PC-3 (cell line): ENCODE results near the gene PRSS33. TPM values are rescaled to one million over a fixed set of nuclear protein-coding genes. Genes with fewer than 3 reads are reported as not detected.

ENCODE experiments used
- ATAC-seq: fragments of 200-7000 bp; cut with Tn5 transposase; 2 replicates; pipeline ENCODE4 v1.9.1; 2020; ENCODE audit warnings: mild to moderate bottlenecking, moderate library complexity
- BruUV-seq: library from RNA; stranded (reverse); fragments of 400-500 nt; replicated peaks from 2 replicates; lab custom pipeline; 2021; lab: Mats Ljungman, UMichigan
- CTCF ChIA-PET: fragments of 300-600 bp; sonication (Branson Sonifier 250); formaldehyde crosslinking; loops from one replicate; lab custom pipeline; 2022; ENCODE audit warnings: antibody characterized with exemption; lab: Charles Lee
- POLR2A ChIA-PET: fragments of 300-600 bp; sonication (Branson Sonifier 250); formaldehyde crosslinking; loops from one replicate; lab custom pipeline; 2022; ENCODE audit warnings: antibody characterized with exemption; ENCODE audit not compliant: unreplicated experiment; lab: Charles Lee
- DNase-seq: peaks from one replicate; pipeline ENCODE4 v3.0.0-alpha.2; 2015
- H2AFZ ChIP-seq: fragments of 300-600 bp; sonication (generic); 2 replicates; pipeline ENCODE4 v1.6.0; 2016; ENCODE audit warnings: antibody characterized with exemption, low read length
- H3F3A ChIP-seq: fragments of 300-600 bp; sonication (generic); one replicate; pipeline ENCODE4 v1.6.0; 2017; ENCODE audit warnings: antibody characterized with exemption, low read length, control low read depth, mild to moderate bottlenecking; ENCODE audit not compliant: unreplicated experiment
- H3K27ac ChIP-seq: fragments of 300-600 bp; sonication (generic); 2 replicates; pipeline ENCODE4 v1.5.1; 2016; ENCODE audit warnings: mild to moderate bottlenecking, low read length
- H3K27me3 ChIP-seq: fragments of 300-600 bp; sonication (generic); 2 replicates; pipeline ENCODE4 v1.6.1; 2016; ENCODE audit warnings: low read length, mixed read lengths
- H3K36me3 ChIP-seq: fragments of 300-600 bp; sonication (generic); 2 replicates; pipeline ENCODE4 v1.6.1; 2016; ENCODE audit warnings: low read depth, mixed run types, low read length, mixed read lengths
- H3K4me1 ChIP-seq: fragments of 300-600 bp; sonication (generic); 2 replicates; pipeline ENCODE4 v1.5.1; 2016; ENCODE audit warnings: low read length; ENCODE audit not compliant: insufficient read depth
- H3K4me2 ChIP-seq: fragments of 300-600 bp; sonication (generic); 2 replicates; pipeline ENCODE4 v1.6.0; 2016; ENCODE audit warnings: low read length
- H3K4me3 ChIP-seq: fragments of 300-600 bp; sonication (generic); 2 replicates; pipeline ENCODE4 v1.5.1; 2016; ENCODE audit warnings: mild to moderate bottlenecking, low read length, mixed read lengths
- H3K79me2 ChIP-seq: fragments of 300-600 bp; sonication (generic); 2 replicates; pipeline ENCODE4 v1.6.1; 2017; ENCODE audit warnings: low read length, mixed read lengths
- H3K9ac ChIP-seq: fragments of 300-600 bp; sonication (generic); 2 replicates; pipeline ENCODE4 v1.6.0; 2016; ENCODE audit warnings: mild to moderate bottlenecking, low read length
- H3K9me2 ChIP-seq: fragments of 300-600 bp; sonication (generic); replicated peaks from 2 replicates; pipeline ENCODE4 v1.6.1; 2016; ENCODE audit warnings: mixed run types, low read length, mixed read lengths
- H3K9me3 ChIP-seq: fragments of 300-600 bp; sonication (generic); 2 replicates; pipeline ENCODE4 v1.6.1; 2016; ENCODE audit warnings: low read length, mixed read lengths
- H4K20me1 ChIP-seq: fragments of 300-600 bp; sonication (generic); 2 replicates; pipeline ENCODE4 v1.6.1; 2016; ENCODE audit warnings: low read length, mixed read lengths
- CTCF ChIP-seq: fragments of 300-600 bp; sonication (generic); conservative IDR thresholded peaks from 2 replicates; pipeline ENCODE4 v1.5.1; 2017; ENCODE audit warnings: antibody characterized with exemption, low read depth, mild to moderate bottlenecking, low read length
- EZH2 ChIP-seq: fragments of 300-600 bp; sonication (generic); IDR thresholded peaks from one replicate; pipeline ENCODE4 v1.6.1; 2017; ENCODE audit warnings: antibody characterized with exemption, mild to moderate bottlenecking, low read length; ENCODE audit not compliant: unreplicated experiment
- EZH2phosphoT487 ChIP-seq: fragments of 300-600 bp; sonication (generic); IDR thresholded peaks from 2 replicates; pipeline ENCODE4 v1.6.1; 2018; ENCODE audit warnings: mild to moderate bottlenecking, antibody characterized with exemption, low read length, borderline replicate concordance
- intact Hi-C: fragments of 100-400 bp; cut with micrococcal nuclease; formaldehyde crosslinking; loops from 2 replicates; pipeline ENCODE4 v1.9.0; 2023
- total RNA-seq: library from RNA; depleted of rRNA; stranded (reverse); fragments of >200 nt; gene quantifications from 2 replicates; pipeline ENCODE4 v1.2.3, GENCODE V29; 2014

PRSS33 gene
- total RNA-seq, 1 experiment from 2014 or later = 0.11 TPM

GRCh38 chr16:2815299-2815771 lies 28.0 kb upstream of the PRSS33 start:
- Histone ChIP-seq H4K20me1 (no peaks in the 10 kb centered on the region), H3K79me2 (no peaks in the 10 kb centered on the region), H3K9me3 (no peaks in the 10 kb centered on the region), H3K4me2 (no peak overlapping the region), H2AFZ (no peak overlapping the region), H3K27ac (no peak overlapping the region), H3K4me1 (no peaks in the 10 kb centered on the region), H3K9ac (no peak overlapping the region), H3K36me3 (no peaks in the 10 kb centered on the region), H3K27me3 (no peaks in the 10 kb centered on the region), H3K4me3 (no peak overlapping the region), H3F3A (no peaks in the 10 kb centered on the region), H3K9me2 (no peaks in the 10 kb centered on the region)
- intact Hi-C loops = no loop called here
- no TSS peak for BruUV-seq
- TF ChIP-seq EZH2phosphoT487 = no peak
- no peak for TF ChIP-seq EZH2
- TF ChIP-seq CTCF = no peak
- no peak for ATAC-seq
- DNase-seq = no peak
- ChIA-PET CTCF (no interaction called here), POLR2A (no interaction called here)

- POLR2A ChIA-PET = no interaction called here
- DNase-seq (no peak), ATAC-seq (no peak)
- H3K9me2 ChIP-seq = no peaks in the 10 kb centered on the region
- TF ChIP-seq CTCF = no peak
- TF ChIP-seq EZH2phosphoT487 = no peak
- TF ChIP-seq EZH2 = no peak
- no peak overlapping the region for H3K9ac ChIP-seq
- no peak overlapping the region for H3K4me3 ChIP-seq
- CTCF ChIA-PET = no interaction called here
- no peak overlapping the region for H3K27ac ChIP-seq
- H3K79me2 ChIP-seq = no peaks in the 10 kb centered on the region
- H4K20me1 ChIP-seq = no peaks in the 10 kb centered on the region
- no peak overlapping the region for H3K4me2 ChIP-seq
- intact Hi-C loops = no loop called here
- H3K27me3 ChIP-seq = no peaks in the 10 kb centered on the region
- no peaks in the 10 kb centered on the region for H3K4me1 ChIP-seq
- H3F3A ChIP-seq = no peaks in the 10 kb centered on the region
- H3K9me3 ChIP-seq = no peaks in the 10 kb centered on the region
- H3K36me3 ChIP-seq = no peaks in the 10 kb centered on the region
- BruUV-seq = no TSS peak
- no peak overlapping the region for H2AFZ ChIP-seq
These were observed 27.4 kb upstream of the PRSS33 start for GRCh38 chr16:2814551-2815298.

- Histone ChIP-seq H3K9ac (no peak overlapping the region), H3K4me3 (no peak overlapping the region), H4K20me1 (no peaks in the 10 kb centered on the region), H3K4me2 (no peak overlapping the region), H3F3A (no peaks in the 10 kb centered on the region), H3K27me3 (no peaks in the 10 kb centered on the region), H3K36me3 (no peaks in the 10 kb centered on the region), H3K9me2 (no peaks in the 10 kb centered on the region), H3K9me3 (no peaks in the 10 kb centered on the region), H3K27ac (no peak overlapping the region), H3K79me2 (no peaks in the 10 kb centered on the region), H2AFZ (no peak overlapping the region), H3K4me1 (no peaks in the 10 kb centered on the region)
- ChIA-PET CTCF (no interaction called here), POLR2A (no interaction called here)
- DNase-seq = no peak
- intact Hi-C loops = no loop called here
- no TSS peak for BruUV-seq
- ATAC-seq = no peak
- TF ChIP-seq CTCF (no peak), EZH2phosphoT487 (no peak), EZH2 (no peak)
These were observed 26.4 kb upstream of the PRSS33 start for GRCh38 chr16:2813771-2814221.
